Amniotic epithelial cell (primary cell): ENCODE results near the gene TENT4B.
"Not testable (repeated sequence)": the region's sequence is repeated elsewhere in the genome, so short reads cannot be mapped to it uniquely, and the experiment has no call there.

Experiments used
- DNase-seq: peaks from one replicate; pipeline ENCODE4 v3.0.0-alpha.2; 2010; ENCODE audit warnings: low read depth

Gene TENT4B

DNA sequence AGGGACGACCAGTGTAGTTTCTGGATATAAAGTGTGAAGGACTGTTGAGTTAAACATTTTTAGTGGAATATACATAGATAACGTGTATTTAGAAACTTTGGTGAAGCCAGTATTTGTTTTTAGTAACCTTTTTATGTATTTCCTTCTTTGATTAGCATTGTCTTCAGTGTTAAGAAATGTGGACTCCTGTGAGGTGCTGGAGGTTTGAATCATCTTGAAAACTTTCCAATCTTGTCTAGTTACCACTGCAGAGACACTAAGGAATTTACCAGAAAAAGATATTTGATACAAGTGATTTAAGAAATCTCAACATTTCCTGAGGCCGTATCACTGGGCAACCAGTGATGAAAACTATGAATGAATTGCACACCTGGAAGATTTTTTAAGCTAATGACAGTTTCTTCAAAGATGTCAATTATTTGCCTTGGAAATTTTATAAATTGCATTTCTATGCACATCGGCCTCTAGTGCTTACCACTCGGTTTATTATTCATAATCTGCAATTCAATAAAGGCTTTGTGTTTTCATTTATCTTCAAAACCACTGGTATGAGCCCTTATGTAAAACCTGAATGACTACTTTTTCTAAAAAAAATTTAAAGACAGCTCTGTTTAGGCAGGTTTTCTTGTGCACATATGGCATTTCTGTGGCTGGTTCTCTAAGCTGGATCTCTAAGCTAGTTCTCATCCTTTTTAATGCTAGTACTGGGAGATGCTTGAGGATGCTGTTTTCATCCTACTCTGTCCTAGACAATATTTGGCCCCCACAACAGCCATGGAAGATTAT, 81.9 kb downstream of the TENT4B start:
- peak; percentile 39 for DNase-seq

DNA sequence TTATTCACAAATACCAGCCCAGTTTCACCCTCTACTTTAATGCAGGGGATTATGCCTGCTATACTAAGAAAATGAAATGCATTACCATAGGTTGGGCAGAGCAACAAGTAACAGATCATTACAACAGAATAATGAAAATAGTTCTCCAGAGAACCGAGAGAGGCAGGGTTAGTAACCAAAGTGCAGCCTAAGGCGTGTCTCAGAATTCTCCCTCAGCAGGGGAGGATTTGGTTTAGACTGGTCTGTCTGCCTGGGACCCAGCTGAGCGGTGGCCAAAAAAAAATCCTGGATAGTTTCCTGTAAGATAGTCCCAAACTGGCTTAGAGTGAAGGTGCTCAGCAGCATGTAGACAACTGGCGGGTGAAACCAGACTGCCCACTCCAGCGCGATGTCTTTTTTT, 82.5 kb downstream of the TENT4B start:
- DNase-seq: no peak

DNA sequence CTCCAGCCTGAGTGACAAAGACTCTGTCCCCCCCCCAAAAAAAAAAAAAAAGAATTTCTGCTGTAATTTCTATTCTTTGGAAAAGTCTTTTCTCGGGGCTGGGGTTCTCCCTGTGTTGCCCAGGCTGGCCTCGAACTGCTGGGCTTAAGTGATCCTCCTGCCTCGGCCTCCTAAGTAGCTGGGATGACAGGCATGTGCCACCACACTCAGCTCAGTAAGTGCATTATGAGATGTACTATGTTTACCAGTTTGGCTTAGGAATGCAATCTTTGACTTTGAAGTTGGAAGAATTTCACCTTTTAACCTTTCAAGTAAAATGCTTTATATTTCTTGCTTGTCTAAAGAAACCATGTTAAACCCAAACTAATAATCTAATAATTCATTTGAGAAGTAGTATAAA, 85.2 kb downstream of the TENT4B start:
- DNase-seq: no peak

DNA sequence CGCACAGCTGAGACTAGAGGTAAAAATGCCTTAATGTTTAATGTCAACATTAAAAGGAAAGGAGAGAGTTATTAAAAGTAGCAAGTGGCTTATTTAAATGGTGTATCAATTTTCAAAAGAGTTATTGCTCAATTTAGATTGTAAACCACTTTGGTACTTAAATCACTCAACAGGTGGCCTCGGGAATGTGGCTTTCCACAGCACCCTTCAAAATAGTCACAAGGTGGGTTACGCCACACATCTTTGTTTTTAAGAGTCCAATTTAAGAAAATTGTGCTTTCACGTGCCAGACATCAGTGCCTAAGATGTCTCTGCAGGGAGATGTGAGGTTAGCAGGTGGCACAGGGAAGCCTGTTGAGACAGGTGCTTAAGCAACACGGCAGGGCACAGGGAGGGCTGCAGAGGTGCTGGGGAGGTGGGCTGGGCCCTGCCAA, 85.8 kb downstream of the TENT4B start:
- DNase-seq: no peak

- DNase-seq: not testable (repeated sequence)
Measured at GRCh38 chr16:50243024-50243423, 89.9 kb downstream of the TENT4B start.

GRCh38 chr16:50244140-50244503, 91.0 kb downstream of the TENT4B start:
- no peak for DNase-seq

DNA sequence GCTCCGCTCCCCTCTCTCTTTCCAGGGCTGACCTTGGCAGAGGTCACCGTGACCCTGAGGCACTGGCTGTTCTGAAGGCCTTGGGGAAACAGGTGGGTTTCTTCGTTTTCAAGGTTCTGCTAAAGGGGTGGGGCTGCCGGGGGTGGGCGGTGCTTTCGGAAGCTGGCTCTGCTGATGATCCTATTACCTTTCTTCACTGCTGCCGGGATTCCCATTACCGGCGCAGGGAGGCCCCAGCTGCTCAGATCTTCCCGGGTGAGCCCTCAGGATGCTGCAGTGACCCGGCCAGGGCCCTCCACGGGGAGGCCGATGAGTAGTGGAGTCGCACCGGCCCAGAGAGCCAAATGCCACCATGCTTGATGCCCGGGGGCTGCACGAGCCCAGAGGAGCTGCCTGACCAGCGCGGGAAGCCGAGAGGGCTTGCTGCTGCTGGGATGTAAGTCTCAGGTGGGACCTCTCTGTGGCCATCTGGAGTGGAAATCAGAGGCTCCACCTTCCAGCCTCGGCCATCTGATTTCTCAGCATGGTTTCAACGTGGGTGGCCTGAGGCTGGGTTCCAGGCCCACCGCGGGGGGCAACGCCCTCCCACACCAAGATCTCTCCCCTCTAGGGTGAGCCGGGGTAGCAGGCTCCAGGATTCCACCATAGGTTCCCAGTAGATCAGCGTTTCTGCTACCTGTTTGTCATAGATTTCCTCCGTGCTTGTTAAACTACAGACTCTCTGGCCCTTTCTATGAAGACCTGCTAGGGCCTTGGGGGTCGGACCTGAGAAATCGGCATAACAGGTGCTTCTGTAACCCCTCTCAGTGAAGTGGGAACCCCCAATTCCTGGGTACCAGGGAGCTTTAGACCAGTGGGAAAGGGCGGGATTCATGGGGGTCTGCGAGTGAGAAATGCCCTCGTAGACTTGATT, 91.7 kb downstream of the TENT4B start:
- no peak for DNase-seq

DNA sequence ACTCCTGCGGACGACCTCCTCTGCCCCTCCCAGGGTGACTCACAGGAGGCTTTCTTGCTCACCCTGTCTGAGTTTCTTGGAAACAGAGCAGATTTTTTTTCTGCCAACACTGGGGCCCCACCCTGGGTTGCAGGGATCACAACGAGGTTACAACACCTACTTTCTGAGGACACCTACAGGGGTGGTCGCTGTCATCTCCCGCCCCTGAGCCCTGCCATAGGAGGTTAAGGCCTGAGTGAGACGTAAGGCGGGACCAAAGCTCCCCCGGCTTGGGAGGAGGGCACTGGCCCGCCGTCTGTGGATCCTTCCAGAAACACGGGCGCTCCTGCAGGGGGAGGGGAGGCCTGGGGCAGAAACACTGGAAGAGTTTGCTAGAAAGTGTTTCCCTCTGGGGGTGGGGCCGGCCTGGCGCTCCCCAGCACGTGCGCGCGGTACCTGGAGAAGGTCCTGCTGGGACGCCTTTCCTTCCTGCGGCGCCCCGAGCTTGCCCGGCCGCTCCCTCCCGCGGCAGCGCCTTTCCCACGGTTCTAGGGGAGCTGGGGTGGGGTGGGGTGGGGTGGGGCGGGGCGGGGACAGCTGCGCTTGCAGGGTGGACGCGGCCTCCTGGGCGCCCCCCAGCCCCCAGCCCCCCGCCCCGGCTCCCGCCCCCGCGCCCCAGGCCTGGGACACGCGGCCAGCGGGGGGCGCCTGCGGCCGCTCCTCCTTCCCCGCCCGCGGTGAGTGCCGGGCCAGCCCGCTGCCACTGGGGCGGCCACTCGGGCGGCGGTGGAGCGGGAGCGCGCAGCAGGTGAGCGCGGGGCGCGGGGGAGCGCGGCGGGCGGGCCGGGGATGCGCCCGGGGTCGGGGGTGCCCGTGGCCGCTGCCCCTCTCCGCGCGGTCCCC, 92.6 kb downstream of the TENT4B start:
- peak; percentile 67 for DNase-seq

GRCh38 chr16:50246299-50247122, 93.4 kb downstream of the TENT4B start:
- DNase-seq: no peak

GRCh38 chr16:50247123-50247905, 94.2 kb downstream of the TENT4B start:
- DNase-seq: no peak

GRCh38 chr16:50247906-50248608, 95.0 kb downstream of the TENT4B start:
- DNase-seq: no peak

GRCh38 chr16:50248845-50249244, 95.7 kb downstream of the TENT4B start:
- DNase-seq: no peak

DNA sequence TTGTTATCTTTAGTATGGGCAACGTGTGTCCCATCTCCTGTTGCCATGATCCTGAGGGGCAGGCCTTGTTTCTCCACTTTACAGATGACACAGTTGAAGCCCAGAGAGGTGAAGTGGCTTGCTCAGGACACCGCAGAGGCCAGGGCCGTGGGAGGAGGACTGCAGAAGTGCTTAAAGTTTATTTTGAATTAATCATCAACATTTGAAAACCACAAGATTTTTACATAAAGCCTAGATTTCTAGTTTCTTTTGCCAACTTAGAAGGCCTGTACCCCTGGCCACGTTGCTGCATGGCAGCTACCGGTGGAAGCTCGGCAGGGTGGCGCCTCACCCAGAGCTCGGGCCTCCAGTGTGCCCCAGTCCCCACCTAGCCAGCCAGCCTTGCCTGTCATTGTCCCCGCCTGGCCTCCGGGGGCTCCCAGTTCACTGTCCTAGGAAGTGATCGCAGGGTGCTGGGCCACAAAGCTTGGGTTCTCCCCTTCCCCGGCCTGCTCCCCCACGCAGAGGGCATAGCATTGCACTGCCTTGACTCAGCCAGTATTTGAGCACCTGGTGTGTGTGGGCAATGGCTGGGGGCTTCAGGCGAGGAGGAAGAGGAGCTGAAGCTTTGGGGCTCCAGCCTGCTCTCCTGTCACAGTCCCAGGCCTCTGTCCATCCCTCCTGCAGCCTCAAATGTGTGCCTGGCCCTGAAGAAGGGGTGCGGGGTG, 98.4 kb downstream of the TENT4B start:
- DNase-seq: peak; percentile 97

- DNase-seq: no peak
Measured at GRCh38 chr16:50252082-50252611, 99.0 kb downstream of the TENT4B start.

DNA sequence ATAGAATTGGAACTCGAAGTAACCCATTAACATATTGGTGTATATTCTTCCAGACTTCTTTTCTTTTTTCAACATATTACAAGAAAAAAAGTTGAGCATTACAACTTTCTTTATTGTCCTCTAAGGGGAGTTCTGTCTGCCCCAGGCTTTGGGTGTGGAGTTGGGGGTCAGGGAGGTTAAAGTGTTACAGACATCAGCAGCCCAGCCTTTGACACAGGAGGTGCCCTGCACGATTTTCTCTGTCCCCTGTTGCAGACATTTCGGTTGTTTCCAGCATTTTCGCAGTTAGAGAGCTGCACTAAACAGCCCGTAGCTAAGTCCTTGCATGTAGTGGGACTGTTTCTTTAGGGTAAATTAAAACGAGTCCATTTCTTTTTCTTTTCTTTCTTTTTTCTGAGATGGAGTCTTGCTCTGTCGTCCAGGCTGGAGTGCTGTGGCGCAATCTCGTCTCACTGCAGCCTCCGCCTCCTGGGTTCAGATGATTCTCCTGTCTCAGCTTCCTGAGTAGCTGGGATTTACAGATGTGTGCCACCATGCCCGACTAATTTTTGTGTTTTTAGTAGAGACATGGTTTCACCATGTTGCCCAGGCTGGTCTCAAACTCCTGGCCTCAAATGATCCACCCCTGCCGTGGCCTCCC, 99.9 kb downstream of the TENT4B start:
- DNase-seq: no peak

DNA sequence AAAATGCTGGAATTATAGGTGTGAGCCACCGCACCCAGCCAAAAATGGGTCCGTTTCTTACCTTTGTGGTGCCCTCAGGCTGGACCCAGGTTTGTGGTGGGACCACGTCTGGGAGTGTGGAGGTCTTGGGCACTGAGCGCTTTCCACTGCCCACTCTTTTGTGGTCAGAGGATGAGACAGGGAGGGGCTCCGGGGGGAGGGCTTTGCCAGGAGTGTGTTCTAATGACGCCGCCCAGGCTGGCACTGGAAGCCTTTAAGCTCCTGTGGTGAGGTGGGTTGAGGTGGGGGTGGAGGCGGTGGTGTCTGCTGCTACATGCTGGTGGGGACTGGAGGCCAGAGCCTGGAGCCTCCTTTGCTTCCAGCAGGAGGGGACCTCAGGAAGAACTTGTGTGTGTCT, 100.4 kb downstream of the TENT4B start:
- no peak for DNase-seq

DNA sequence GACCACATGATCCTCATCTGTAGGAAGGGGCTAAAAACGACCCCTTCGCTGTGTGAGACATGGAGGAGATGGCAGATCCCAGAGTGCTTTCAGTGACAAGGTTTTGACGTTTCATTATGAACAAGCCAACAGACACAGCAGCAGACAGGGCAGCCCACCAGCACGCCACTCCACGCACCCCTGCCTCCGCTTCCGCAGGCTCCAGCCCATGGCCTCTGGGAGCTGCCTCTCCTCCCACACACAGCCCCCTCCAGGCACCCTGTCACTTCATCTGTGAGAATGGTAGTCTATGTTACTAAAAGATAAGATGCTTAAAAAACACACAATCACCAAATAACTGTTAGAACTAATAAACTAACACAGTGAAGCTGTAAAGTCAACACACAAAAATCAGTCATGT, 101.0 kb downstream of the TENT4B start:
- no peak for DNase-seq

- DNase-seq: no peak
Measured at GRCh38 chr16:50255538-50255937, 102.4 kb downstream of the TENT4B start.
